NK-92 (cell line): ENCODE results near the gene CYP26C1.
"Not testable (repeated sequence)": the region's sequence is repeated elsewhere in the genome, so short reads cannot be mapped to it uniquely, and the experiment has no call there.

Source experiments
- DNase-seq: peaks from one replicate; lab custom pipeline; 2025; ENCODE audit not compliant: unreplicated experiment; lab: John Stamatoyannopoulos, UW

Gene CYP26C1

GRCh38 chr10:93076871-93077270, 16.3 kb downstream of the CYP26C1 start:
- DNase-seq: no peak

GRCh38 chr10:93077860-93078337, 17.3 kb downstream of the CYP26C1 start:
- no peak for DNase-seq

GRCh38 chr10:93079663-93080349, 19.2 kb downstream of the CYP26C1 start:
- no peak for DNase-seq

- DNase-seq: no peak
These were observed 19.9 kb downstream of the CYP26C1 start for GRCh38 chr10:93080350-93081046.

- no peak for DNase-seq
These were observed 20.7 kb downstream of the CYP26C1 start for GRCh38 chr10:93081318-93081717.

GRCh38 chr10:93081834-93082233, 21.2 kb downstream of the CYP26C1 start:
- DNase-seq: no peak

- no peak for DNase-seq
These were observed 23.3 kb downstream of the CYP26C1 start for GRCh38 chr10:93083743-93084539.

- DNase-seq: no peak
These were observed 24.8 kb downstream of the CYP26C1 start for GRCh38 chr10:93085272-93085859.

- no peak for DNase-seq
These were observed 25.7 kb downstream of the CYP26C1 start for GRCh38 chr10:93086289-93086688.

GRCh38 chr10:93087846-93088245, 27.2 kb downstream of the CYP26C1 start:
- DNase-seq: no peak

GRCh38 chr10:93088466-93088865, 27.9 kb downstream of the CYP26C1 start:
- DNase-seq: no peak

- no peak for DNase-seq
These were observed 30.0 kb downstream of the CYP26C1 start for GRCh38 chr10:93090619-93091018.

GRCh38 chr10:93091960-93092359, 31.4 kb downstream of the CYP26C1 start:
- DNase-seq: no peak

GRCh38 chr10:93095225-93095624, 34.6 kb downstream of the CYP26C1 start:
- no peak for DNase-seq

GRCh38 chr10:93096901-93097300, 36.3 kb downstream of the CYP26C1 start:
- no peak for DNase-seq

- DNase-seq: no peak
These were observed 36.8 kb downstream of the CYP26C1 start for GRCh38 chr10:93097386-93097785.

- no peak for DNase-seq
These were observed 38.2 kb downstream of the CYP26C1 start for GRCh38 chr10:93098816-93099215.

- no peak for DNase-seq
These were observed 39.1 kb downstream of the CYP26C1 start for GRCh38 chr10:93099670-93100069.

GRCh38 chr10:93101148-93101547, 40.5 kb downstream of the CYP26C1 start:
- not testable (repeated sequence) for DNase-seq

- DNase-seq: no peak
These were observed 43.4 kb downstream of the CYP26C1 start for GRCh38 chr10:93103953-93104352.

- DNase-seq: no peak
These were observed 46.1 kb downstream of the CYP26C1 start for GRCh38 chr10:93106631-93107072.
